Upper lobe of left lung (tissue), 4 donors: ENCODE results near the gene RAB11FIP4.

ENCODE experiments used
- POLR2A ChIP-seq, 4 donors: fragments of 450-650 bp; IDR thresholded peaks; one replicate each; pipeline ENCODE4 v1.5.1; 2016 to 2017; ENCODE audit warnings: antibody characterized with exemption in 4 of 4, mild to moderate bottlenecking in 2 of 4
- TF ChIP-seq, protein P1 (sequence below), 6 experiments: fragments of 450-650 bp in 4 of 6; fragments of 200-600 bp in 2 of 6; sonication (generic) in 2 of 6; IDR thresholded peaks; one replicate each; pipeline ENCODE4 v1.5.1; 2016 to 2019; ENCODE audit warnings: antibody characterized with exemption in 6 of 6

DNA sequence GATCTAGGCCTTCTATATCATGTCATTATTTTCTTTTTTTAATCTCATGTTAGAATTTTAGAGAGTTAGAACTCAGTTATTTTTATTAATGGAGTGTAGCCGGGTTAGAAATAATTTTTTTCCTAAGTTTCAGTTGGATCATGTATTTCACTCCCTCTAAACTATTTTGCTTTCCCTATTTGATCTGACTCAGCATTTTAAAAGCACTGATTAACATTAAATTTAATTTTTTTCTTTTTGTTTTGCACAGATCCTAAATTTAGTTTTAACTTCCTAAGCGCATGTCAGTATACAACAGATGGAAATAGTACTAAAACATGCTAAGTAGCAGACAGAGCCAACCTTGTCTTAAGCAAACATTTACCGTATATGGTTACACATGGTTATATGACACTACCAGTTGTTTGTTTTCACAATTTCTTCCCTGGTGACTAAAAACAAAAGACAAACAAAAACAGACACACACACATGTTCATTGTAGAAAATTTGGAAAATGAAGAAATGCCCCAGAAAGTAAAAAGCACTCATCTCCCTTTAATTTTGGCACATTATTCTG, 33.6 kb upstream of the RAB11FIP4 start:
- no peak for TF ChIP-seq POLR2A (IDR thresholded peaks at IDR 0.05)
- TF ChIP-seq, protein P1, sequence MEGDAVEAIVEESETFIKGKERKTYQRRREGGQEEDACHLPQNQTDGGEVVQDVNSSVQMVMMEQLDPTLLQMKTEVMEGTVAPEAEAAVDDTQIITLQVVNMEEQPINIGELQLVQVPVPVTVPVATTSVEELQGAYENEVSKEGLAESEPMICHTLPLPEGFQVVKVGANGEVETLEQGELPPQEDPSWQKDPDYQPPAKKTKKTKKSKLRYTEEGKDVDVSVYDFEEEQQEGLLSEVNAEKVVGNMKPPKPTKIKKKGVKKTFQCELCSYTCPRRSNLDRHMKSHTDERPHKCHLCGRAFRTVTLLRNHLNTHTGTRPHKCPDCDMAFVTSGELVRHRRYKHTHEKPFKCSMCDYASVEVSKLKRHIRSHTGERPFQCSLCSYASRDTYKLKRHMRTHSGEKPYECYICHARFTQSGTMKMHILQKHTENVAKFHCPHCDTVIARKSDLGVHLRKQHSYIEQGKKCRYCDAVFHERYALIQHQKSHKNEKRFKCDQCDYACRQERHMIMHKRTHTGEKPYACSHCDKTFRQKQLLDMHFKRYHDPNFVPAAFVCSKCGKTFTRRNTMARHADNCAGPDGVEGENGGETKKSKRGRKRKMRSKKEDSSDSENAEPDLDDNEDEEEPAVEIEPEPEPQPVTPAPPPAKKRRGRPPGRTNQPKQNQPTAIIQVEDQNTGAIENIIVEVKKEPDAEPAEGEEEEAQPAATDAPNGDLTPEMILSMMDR (IDR thresholded peaks at IDR 0.05), result no peak
